ENCODE data around the gene PLCB1. TPM values are rescaled to one million over a fixed set of nuclear protein-coding genes. Genes with fewer than 3 reads are reported as not detected.

Gene PLCB1
- polyA plus RNA-seq, 1 experiment, result 16.4 TPM

DNA sequence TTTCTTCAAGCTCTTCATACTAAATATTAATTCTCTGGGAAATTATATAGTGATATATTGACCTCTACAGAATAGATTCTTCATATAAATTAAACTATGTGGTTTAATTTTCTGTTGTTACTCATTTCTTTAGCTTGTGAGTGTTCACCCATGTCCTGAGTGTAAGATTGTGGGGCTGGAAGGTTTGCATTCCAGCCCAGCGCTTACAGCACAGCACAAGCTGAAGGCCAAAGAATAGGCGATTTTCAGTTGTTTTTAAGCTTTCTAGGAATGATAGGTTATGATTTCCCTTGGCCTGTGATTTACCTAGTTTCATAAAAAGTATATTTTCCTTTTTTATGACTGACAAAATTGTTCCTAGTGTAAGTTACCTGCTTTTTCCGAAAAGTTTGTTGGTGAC lies 194.1 kb downstream of the PLCB1 start:
- no peak for DNase-seq (ENCODE audit: low read depth, low spot score)
- CTCF ChIA-PET, result interaction anchor here (1.6 kb wide), 1 partner anchor 64 kb away, joined by 5 read pairs; no protein-coding TSS in a partner anchor

DNA sequence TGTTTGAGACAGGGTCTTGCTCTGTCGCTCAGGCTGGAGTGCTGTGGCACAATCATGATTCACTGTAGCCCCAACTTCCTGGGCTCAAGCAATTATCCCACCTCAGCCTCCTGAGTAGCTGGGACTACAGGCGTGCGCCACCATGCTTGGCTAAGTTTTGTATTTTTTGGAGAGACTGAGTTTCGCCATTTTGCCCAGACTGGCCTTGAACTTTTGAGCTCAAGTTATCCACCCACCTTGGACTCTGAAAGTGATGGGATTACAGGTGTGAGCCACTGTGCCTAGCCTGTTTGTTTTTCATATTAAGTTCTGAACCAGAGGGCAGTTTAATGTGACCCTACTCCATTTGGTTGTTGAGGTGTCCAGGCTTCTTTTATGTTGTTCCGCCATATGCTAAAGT lies 194.8 kb downstream of the PLCB1 start:
- no peak for DNase-seq (ENCODE audit: low read depth, low spot score)
- ChIA-PET CTCF (no interaction called here), POLR2A (no interaction called here)
- Histone ChIP-seq H3K27me3 (ENCODE audit: control insufficient read depth, insufficient read depth, low read length) (no peaks in the 10 kb centered on the region), H3K27ac (ENCODE audit: low read depth, low read length) (no peak overlapping the region), H3K9me3 (ENCODE audit: control insufficient read depth, insufficient read depth, low read length) (no peaks in the 10 kb centered on the region), H3K4me3 (ENCODE audit: low read depth, low read length) (no peak overlapping the region)
- TF ChIP-seq, protein P1, sequence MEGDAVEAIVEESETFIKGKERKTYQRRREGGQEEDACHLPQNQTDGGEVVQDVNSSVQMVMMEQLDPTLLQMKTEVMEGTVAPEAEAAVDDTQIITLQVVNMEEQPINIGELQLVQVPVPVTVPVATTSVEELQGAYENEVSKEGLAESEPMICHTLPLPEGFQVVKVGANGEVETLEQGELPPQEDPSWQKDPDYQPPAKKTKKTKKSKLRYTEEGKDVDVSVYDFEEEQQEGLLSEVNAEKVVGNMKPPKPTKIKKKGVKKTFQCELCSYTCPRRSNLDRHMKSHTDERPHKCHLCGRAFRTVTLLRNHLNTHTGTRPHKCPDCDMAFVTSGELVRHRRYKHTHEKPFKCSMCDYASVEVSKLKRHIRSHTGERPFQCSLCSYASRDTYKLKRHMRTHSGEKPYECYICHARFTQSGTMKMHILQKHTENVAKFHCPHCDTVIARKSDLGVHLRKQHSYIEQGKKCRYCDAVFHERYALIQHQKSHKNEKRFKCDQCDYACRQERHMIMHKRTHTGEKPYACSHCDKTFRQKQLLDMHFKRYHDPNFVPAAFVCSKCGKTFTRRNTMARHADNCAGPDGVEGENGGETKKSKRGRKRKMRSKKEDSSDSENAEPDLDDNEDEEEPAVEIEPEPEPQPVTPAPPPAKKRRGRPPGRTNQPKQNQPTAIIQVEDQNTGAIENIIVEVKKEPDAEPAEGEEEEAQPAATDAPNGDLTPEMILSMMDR (IDR thresholded peaks at IDR 0.05; ENCODE audit: low read depth, low read length), result no peak

More for the DNA sequence above, 194.1 kb downstream of the PLCB1 start:
- TF ChIP-seq, protein P1 (IDR thresholded peaks at IDR 0.05; ENCODE audit: low read depth, low read length), result no peak
- POLR2A ChIA-PET, result no interaction called here
- no peaks in the 10 kb centered on the region for H3K27me3 ChIP-seq (ENCODE audit: control insufficient read depth, insufficient read depth, low read length)
- no peak overlapping the region for H3K4me3 ChIP-seq (ENCODE audit: low read depth, low read length)
- H3K9me3 ChIP-seq (ENCODE audit: control insufficient read depth, insufficient read depth, low read length), result no peaks in the 10 kb centered on the region
- no peak overlapping the region for H3K27ac ChIP-seq (ENCODE audit: low read depth, low read length)

DNA sequence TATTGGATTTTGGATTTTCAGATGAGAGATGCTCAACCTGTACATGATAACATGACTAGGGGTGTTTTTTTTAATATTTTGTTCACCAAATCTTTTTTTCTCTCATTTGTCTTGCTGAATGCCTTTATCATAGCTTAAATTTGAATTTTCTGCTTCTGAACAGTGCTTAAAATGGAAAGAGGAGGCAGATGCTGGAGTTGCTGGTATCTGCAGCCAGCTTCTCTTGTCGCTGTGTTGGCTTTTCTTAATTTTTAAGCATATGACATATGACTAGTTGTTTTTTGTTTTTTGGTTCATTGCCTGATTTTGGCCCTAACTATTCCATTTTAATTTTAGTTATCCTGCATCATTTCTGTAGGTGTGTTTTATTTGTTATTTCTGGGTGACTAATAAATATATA lies 196.1 kb downstream of the PLCB1 start:
- H3K4me3 ChIP-seq (ENCODE audit: low read depth, low read length), result no peak overlapping the region
- no peaks in the 10 kb centered on the region for H3K27me3 ChIP-seq (ENCODE audit: control insufficient read depth, insufficient read depth, low read length)
- CTCF ChIA-PET, result interaction anchor here (0.6 kb wide), 1 partner anchor 394 kb away, joined by 3 read pairs; no protein-coding TSS in a partner anchor
- DNase-seq (ENCODE audit: low read depth, low spot score), result no peak
- H3K27ac ChIP-seq (ENCODE audit: low read depth, low read length), result no peak overlapping the region
- TF ChIP-seq, protein P1 (IDR thresholded peaks at IDR 0.05; ENCODE audit: low read depth, low read length), result no peak
- H3K9me3 ChIP-seq (ENCODE audit: control insufficient read depth, insufficient read depth, low read length), result no peaks in the 10 kb centered on the region
- POLR2A ChIA-PET, result no interaction called here

DNA sequence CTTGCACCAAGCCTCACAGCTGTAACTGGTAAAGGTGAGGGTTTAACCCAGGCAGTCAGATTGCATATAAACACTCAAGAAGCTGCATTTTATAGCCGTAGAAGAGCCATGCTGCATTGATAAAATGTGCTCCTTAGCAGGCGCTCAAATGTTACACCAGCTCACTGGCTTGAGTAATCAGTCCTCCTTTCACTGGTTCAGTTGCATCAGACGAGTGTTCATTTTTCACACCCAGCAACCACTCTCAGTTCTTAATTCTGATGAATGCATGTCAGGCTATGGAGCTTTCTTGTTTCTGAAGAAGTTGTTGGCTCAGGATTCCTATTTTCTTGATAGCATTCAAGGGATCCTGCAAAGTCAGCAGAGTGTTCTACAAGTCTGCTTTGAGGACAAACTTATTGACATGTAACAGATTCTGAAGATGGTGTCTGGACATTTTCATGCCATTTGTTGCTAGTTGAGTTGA lies 198.3 kb downstream of the PLCB1 start:
- ChIA-PET POLR2A (no interaction called here), CTCF (interaction anchor here (0.6 kb wide), 1 partner anchor 392 kb away, joined by 3 read pairs; no protein-coding TSS in a partner anchor)
- Histone ChIP-seq H3K4me3 (ENCODE audit: low read depth, low read length) (no peak overlapping the region), H3K9me3 (ENCODE audit: control insufficient read depth, insufficient read depth, low read length) (no peaks in the 10 kb centered on the region), H3K27ac (ENCODE audit: low read depth, low read length) (no peak overlapping the region), H3K27me3 (ENCODE audit: control insufficient read depth, insufficient read depth, low read length) (no peaks in the 10 kb centered on the region)
- DNase-seq (ENCODE audit: low read depth, low spot score), result no peak
- TF ChIP-seq, protein P1 (IDR thresholded peaks at IDR 0.05; ENCODE audit: low read depth, low read length), result no peak

DNA sequence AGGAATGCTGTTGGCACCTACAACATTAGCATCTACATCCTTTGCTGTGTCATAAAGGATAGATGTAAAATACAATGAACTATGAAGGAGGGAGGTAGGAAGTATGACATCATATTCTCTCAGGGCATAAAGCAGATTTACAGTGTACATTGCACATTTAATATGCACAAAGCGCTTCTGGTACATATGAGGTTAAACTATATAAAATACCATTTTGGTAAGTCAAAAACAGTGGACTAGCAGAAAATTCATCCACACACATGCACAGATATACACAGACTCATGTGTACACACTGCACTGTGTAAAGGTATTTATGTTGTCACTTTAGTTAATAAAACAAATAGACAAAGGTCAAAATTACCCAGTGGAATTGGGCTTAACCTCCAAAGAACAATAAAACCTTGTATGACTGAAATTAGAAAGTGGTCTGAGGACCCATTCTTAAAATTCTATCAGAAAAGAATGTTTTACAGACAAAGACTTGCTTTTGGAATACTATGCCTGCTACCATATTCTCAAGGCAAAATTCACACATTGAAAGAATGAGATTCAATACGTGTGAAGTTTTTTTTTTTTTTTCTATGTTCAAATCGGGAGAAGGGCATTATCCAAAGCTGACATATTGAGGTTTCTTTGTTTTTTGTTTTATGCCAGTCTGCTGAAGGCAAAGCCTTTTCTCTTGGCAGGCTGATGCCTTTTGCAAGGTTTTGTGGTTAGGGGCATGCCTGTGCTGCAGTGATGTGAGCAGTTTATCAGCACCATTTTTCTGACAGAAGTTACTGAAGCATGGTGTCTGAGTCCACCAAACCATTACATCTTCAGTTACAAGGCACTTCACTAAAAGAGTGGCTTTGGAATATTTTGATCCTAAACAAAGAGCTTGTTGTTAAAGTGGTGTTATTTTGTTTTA lies 199.0 kb downstream of the PLCB1 start:
- ChIA-PET POLR2A (no interaction called here), CTCF (interaction anchor here (0.6 kb wide), 1 partner anchor 385 kb away, joined by 4 read pairs; no protein-coding TSS in a partner anchor)
- Histone ChIP-seq H3K27me3 (ENCODE audit: control insufficient read depth, insufficient read depth, low read length) (no peaks in the 10 kb centered on the region), H3K9me3 (ENCODE audit: control insufficient read depth, insufficient read depth, low read length) (no peaks in the 10 kb centered on the region), H3K4me3 (ENCODE audit: low read depth, low read length) (no peak overlapping the region), H3K27ac (ENCODE audit: low read depth, low read length) (no peak overlapping the region)
- TF ChIP-seq, protein P1 (IDR thresholded peaks at IDR 0.05; ENCODE audit: low read depth, low read length), result no peak
- no peak for DNase-seq (ENCODE audit: low read depth, low spot score)

All from AG04450 (cell line).